ENCODE data around the gene MORC3. TPM values are rescaled to one million over a fixed set of nuclear protein-coding genes. Genes with fewer than 3 reads are reported as not detected.

Gene MORC3
- total RNA-seq, 3 donors from 2014 or later (not counting 1 experiment from before 2014, with no cell fraction given): 59.7 to 74.1 (median 64.8) TPM

DNA sequence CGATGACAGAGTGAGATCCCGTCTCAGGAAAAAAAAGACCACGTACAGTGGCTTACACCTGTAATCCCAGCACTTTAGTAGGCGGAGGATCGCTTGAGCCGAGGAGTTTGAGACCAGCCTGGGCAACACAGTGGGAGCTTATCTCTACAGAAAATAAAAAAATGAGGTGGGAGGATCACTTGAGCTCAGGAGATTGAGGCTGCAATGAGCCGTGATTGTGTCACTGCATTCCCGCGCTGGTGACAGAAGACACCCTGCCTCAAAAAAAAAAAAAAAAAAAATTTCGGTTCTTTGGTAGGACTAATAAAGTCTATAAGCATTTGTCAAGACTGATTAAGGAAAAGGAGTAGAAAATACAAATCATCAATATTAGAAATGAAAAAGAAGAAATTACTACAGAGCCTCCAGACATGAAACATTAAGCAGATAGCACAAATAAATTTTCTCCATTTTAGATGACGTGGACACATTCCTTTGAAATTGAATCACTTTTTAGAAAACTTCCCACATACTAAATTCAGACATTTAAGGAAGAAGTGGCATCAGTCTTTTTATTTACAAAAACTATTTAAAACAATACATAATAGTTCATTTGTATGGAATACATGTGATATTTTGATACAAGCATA lies 30.4 kb downstream of the MORC3 start:
- no peaks in the 10 kb centered on the region for H3K36me3 Mint-ChIP-seq
- WGBS (ENCODE audit: insufficient coverage): 95% methylated on average over 10 of the region's 11 CpGs

GRCh38 chr21:36354918-36355680 lies 35.1 kb downstream of the MORC3 start:
- H3K9me3 ChIP-seq (ENCODE audit: control insufficient read depth, insufficient read depth, low read length): no peaks in the 10 kb centered on the region
- no peaks in the 10 kb centered on the region for H3K27me3 ChIP-seq (ENCODE audit: control insufficient read depth, insufficient read depth, low read length)
- intact Hi-C loops (cut with micrococcal nuclease): no loop called here
- TF ChIP-seq, protein P1, sequence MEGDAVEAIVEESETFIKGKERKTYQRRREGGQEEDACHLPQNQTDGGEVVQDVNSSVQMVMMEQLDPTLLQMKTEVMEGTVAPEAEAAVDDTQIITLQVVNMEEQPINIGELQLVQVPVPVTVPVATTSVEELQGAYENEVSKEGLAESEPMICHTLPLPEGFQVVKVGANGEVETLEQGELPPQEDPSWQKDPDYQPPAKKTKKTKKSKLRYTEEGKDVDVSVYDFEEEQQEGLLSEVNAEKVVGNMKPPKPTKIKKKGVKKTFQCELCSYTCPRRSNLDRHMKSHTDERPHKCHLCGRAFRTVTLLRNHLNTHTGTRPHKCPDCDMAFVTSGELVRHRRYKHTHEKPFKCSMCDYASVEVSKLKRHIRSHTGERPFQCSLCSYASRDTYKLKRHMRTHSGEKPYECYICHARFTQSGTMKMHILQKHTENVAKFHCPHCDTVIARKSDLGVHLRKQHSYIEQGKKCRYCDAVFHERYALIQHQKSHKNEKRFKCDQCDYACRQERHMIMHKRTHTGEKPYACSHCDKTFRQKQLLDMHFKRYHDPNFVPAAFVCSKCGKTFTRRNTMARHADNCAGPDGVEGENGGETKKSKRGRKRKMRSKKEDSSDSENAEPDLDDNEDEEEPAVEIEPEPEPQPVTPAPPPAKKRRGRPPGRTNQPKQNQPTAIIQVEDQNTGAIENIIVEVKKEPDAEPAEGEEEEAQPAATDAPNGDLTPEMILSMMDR (IDR thresholded peaks at IDR 0.05): no peak
- DNase-seq (no peak), ATAC-seq (no peak)
- peaks cover 67% of the 10 kb centered on the region for H3K36me3 ChIP-seq (ENCODE audit: control insufficient read depth, insufficient read depth, low read length)
- H3K4me1 ChIP-seq (ENCODE audit: control insufficient read depth, insufficient read depth, low read length): no peaks in the 10 kb centered on the region
- WGBS (ENCODE audit: insufficient coverage): 99% methylated on average over 5 of the region's 5 CpGs
- H3K27ac Mint-ChIP-seq: peak overlapping the region; percentile 23 to 25
- H3K4me1 Mint-ChIP-seq: peaks cover 0 to 8% of the 10 kb centered on the region in 2 donors
- H3K27me3 Mint-ChIP-seq (ENCODE audit: low read depth in 2 of 2): no peaks in the 10 kb centered on the region
- H3K27ac ChIP-seq (ENCODE audit: low read length): no peak overlapping the region
- H3K4me3 Mint-ChIP-seq: no peak overlapping the region
- no peaks in the 10 kb centered on the region for H3K9me3 Mint-ChIP-seq
- H3K4me3 ChIP-seq (ENCODE audit: low read length): no peak overlapping the region
- H3K36me3 Mint-ChIP-seq: peaks cover 8% of the 10 kb centered on the region

More for the DNA sequence above, 30.4 kb downstream of the MORC3 start:
- no peak for DNase-seq
- H3K4me1 Mint-ChIP-seq: peaks cover 0 to 8% of the 10 kb centered on the region in 2 donors
- H3K9me3 Mint-ChIP-seq: no peaks in the 10 kb centered on the region
- Histone ChIP-seq H3K4me3 (ENCODE audit: low read length) (no peak overlapping the region), H3K9me3 (ENCODE audit: control insufficient read depth, insufficient read depth, low read length) (no peaks in the 10 kb centered on the region), H3K27me3 (ENCODE audit: control insufficient read depth, insufficient read depth, low read length) (no peaks in the 10 kb centered on the region), H3K27ac (ENCODE audit: low read length) (no peak overlapping the region), H3K4me1 (ENCODE audit: control insufficient read depth, insufficient read depth, low read length) (no peaks in the 10 kb centered on the region), H3K36me3 (ENCODE audit: control insufficient read depth, insufficient read depth, low read length) (peaks cover 78% of the 10 kb centered on the region)
- intact Hi-C loops (cut with micrococcal nuclease): no loop called here
- TF ChIP-seq, protein P1 (IDR thresholded peaks at IDR 0.05): no peak
- no peak for ATAC-seq
- peak overlapping the region in 1 of 2 donors; percentile 23 for H3K27ac Mint-ChIP-seq
- H3K4me3 Mint-ChIP-seq: no peak overlapping the region
- no peaks in the 10 kb centered on the region for H3K27me3 Mint-ChIP-seq (ENCODE audit: low read depth in 2 of 2)

DNA sequence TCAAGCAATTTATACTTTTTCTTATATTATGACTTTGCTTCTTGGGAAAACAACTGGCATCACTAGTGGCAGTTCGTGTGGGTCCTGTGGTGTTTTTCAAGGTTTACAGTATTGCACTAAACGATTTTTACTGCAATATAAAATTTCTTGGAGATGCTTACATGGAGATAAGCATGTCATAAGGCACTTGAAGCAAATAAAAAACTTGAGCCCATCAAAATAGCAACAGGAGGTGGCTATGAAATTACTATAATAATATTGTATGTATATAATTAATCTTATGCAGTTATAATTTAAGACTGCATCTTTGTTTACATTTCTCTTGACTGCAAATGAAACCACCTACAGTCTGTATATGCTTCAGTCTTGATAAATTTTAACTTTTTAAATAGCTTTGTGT lies 35.9 kb downstream of the MORC3 start:
- Mint-ChIP-seq H3K4me3 (no peak overlapping the region), H3K9me3 (no peaks in the 10 kb centered on the region), H3K27me3 (ENCODE audit: low read depth in 2 of 2) (no peaks in the 10 kb centered on the region), H3K36me3 (peaks cover 11% of the 10 kb centered on the region), H3K27ac (peak overlapping the region in 1 of 2 donors; percentile 23), H3K4me1 (peaks cover 0 to 8% of the 10 kb centered on the region in 2 donors)
- no peaks in the 10 kb centered on the region for H3K4me1 ChIP-seq (ENCODE audit: control insufficient read depth, insufficient read depth, low read length)
- TF ChIP-seq, protein P1 (IDR thresholded peaks at IDR 0.05): no peak
- 85% methylated on average over 2 of the region's 2 CpGs for WGBS (ENCODE audit: insufficient coverage)
- intact Hi-C loops (cut with micrococcal nuclease): no loop called here
- H3K9me3 ChIP-seq (ENCODE audit: control insufficient read depth, insufficient read depth, low read length): no peaks in the 10 kb centered on the region
- H3K36me3 ChIP-seq (ENCODE audit: control insufficient read depth, insufficient read depth, low read length): peaks cover 65% of the 10 kb centered on the region
- ATAC-seq: no peak
- no peak for DNase-seq
- H3K27ac ChIP-seq (ENCODE audit: low read length): no peak overlapping the region
- H3K4me3 ChIP-seq (ENCODE audit: low read length): no peak overlapping the region
- no peaks in the 10 kb centered on the region for H3K27me3 ChIP-seq (ENCODE audit: control insufficient read depth, insufficient read depth, low read length)

Data from natural killer cell (primary cell).